Body of pancreas (tissue), 4 donors: ENCODE data around the gene NKX2-3. TPM values are rescaled to one million over a fixed set of nuclear protein-coding genes. Genes with fewer than 3 reads are reported as not detected.
A peak's percentile ranks its signal among the peaks of the same experiment; 100 is the strongest.

Experiments used
- ATAC-seq: fragments of 150-250 bp; one replicate; pipeline ENCODE4 v1.9.1; 2016
- DNase-seq, 4 donors: peaks; one replicate each; pipeline ENCODE4 v3.0.0-alpha.2; 2019
- H3K27ac ChIP-seq, 4 donors: fragments of 200-600 bp; sonication (generic); 1 replicate in 3 of 4; 2 replicates in 1 of 4; pipeline versions ENCODE4 v1.5.1 to v1.6.1; 2016 to 2019; ENCODE audit warnings: mild to moderate bottlenecking in 1 of 4, mixed read lengths in 1 of 4, moderate library complexity in 1 of 4
- H3K27me3 ChIP-seq, 2 donors: fragments of 200-600 bp; sonication (generic); one replicate each; pipeline ENCODE4 v1.6.0; 2016; ENCODE audit warnings: mild to moderate bottlenecking in 1 of 2
- H3K36me3 ChIP-seq, 2 donors: fragments of 200-600 bp; sonication (generic); replicated peaks in 1 of 2; 2 replicates each; pipeline ENCODE4 v1.5.1; 2016; ENCODE audit warnings: low read depth in 2 of 2; ENCODE audit not compliant: insufficient read depth in 1 of 2
- H3K4me1 ChIP-seq: fragments of 200-600 bp; sonication (generic); one replicate; pipeline ENCODE4 v1.6.0; 2016
- H3K4me3 ChIP-seq, 2 donors: fragments of 200-600 bp; sonication (generic); 1 replicate in 1 of 2; 2 replicates in 1 of 2; pipeline ENCODE4 v1.5.1; 2016 to 2019
- H3K9me3 ChIP-seq, 3 donors: fragments of 200-600 bp; sonication (generic); 1 replicate in 2 of 3; 2 replicates in 1 of 3; pipeline ENCODE4 v1.5.1; 2016
- CTCF ChIP-seq, 7 experiments: fragments of 450-650 bp in 4 of 7; fragments of 200-600 bp in 3 of 7; sonication (generic) in 3 of 7; IDR thresholded peaks; one replicate each; pipeline ENCODE4 v1.5.1; 2016 to 2019; ENCODE audit warnings: antibody characterized with exemption in 7 of 7
- POLR2A ChIP-seq, 3 donors: fragments of 450-650 bp; IDR thresholded peaks; one replicate each; pipeline ENCODE4 v1.6.1; 2016; ENCODE audit warnings: antibody characterized with exemption in 3 of 3, mild to moderate bottlenecking in 2 of 3
- WGBS, 2 donors: methylation state at CpG; one replicate each; pipeline ENCODE4 v1.1.5; 2017; 5-methylcytosine and 5-hydroxymethylcytosine counted together
- intact Hi-C: fragments of 100-400 bp; cut with DNase I; formaldehyde crosslinking; loops from one replicate; pipeline ENCODE4 v1.15.1; 2023
- total RNA-seq, 2 donors: library from RNA; depleted of rRNA; stranded (reverse); fragments of >200 nt; gene quantifications; one replicate each; pipeline ENCODE4 v1.1.0, GENCODE V29; 2016

Gene NKX2-3
- 1 to 10 TPM in 1 of 2 donors, not detected in 1; 2.9 TPM for total RNA-seq

GRCh38 chr10:99532687-99533495 is at the start of gene NKX2-3:
Gene NKX2-3 (plus strand): TSS chr10:99532942. CDS start chr10:99533132, 190 bp downstream.
- Histone ChIP-seq H3K27me3 (peaks cover 4 to 65% of the 10 kb centered on the region in 2 donors), H3K4me1 (peaks cover 43% of the 10 kb centered on the region), H3K36me3 (no peaks in the 10 kb centered on the region), H3K27ac (peak within 1 kb of the TSS in 3 of 4 donors; percentile 18 to 43 (median 37)), H3K9me3 (no peaks in the 10 kb centered on the region), H3K4me3 (no peak within 1 kb of the TSS)
- ATAC-seq (peak; percentile 59), DNase-seq (peak; percentile 51 to 75 (median 64))
- 5 to 7% methylated on average over 11 to 51 of the region's 51 CpGs for WGBS, 2 donors
- intact Hi-C loops: no loop called here
- TF ChIP-seq POLR2A (IDR thresholded peaks at IDR 0.05) (peak in 2 of 3 donors; percentile 37 to 40), CTCF (IDR thresholded peaks at IDR 0.05) (no peak)

GRCh38 chr10:99484626-99485581 is 47.8 kb upstream of the NKX2-3 start:
- intact Hi-C loops: no loop called here
- H3K9me3 ChIP-seq: no peaks in the 10 kb centered on the region
- no peaks in the 10 kb centered on the region for H3K4me1 ChIP-seq
- ATAC-seq (no peak), DNase-seq (peak in 1 of 4 donors; percentile 11)
- no peak overlapping the region for H3K4me3 ChIP-seq
- 54 to 58% methylated on average over 27 of the region's 27 CpGs for WGBS, 2 donors
- no peak overlapping the region for H3K27ac ChIP-seq
- H3K36me3 ChIP-seq: no peaks in the 10 kb centered on the region
- TF ChIP-seq POLR2A (IDR thresholded peaks at IDR 0.05) (no peak), CTCF (IDR thresholded peaks at IDR 0.05) (peak in 4 of 7 experiments; percentile 12 to 38 (median 28))
- H3K27me3 ChIP-seq: no peaks in the 10 kb centered on the region

GRCh38 chr10:99487125-99487807 is 45.5 kb upstream of the NKX2-3 start:
- intact Hi-C loops: no loop called here
- DNase-seq: no peak
- Histone ChIP-seq H3K27ac (no peak overlapping the region), H3K4me1 (no peaks in the 10 kb centered on the region), H3K36me3 (no peaks in the 10 kb centered on the region), H3K9me3 (no peaks in the 10 kb centered on the region), H3K4me3 (no peak overlapping the region), H3K27me3 (no peaks in the 10 kb centered on the region)
- WGBS, 2 donors: 65 to 66% methylated on average over 5 of the region's 5 CpGs
- TF ChIP-seq CTCF (IDR thresholded peaks at IDR 0.05) (no peak), POLR2A (IDR thresholded peaks at IDR 0.05) (no peak)
- ATAC-seq: no peak

DNA sequence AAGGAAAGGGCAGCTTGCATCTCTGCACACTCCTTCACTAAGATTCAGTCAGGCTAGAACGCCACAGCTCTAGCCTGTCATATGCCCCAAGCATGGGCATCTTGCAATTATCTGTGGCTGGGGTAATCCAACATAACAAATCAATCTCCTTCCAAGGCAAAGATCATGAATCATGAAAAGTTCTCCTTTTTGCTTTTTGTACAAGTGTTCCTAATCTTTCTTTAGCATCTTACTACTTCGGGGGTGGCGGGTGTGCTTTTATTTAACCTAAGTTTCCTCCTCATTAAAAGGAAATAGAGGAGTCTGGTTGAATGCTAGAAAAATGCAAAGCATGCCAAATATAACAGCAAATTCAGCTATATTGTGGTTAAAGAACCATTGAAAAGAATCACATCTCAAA is 43.5 kb upstream of the NKX2-3 start:
- Histone ChIP-seq H3K27me3 (no peaks in the 10 kb centered on the region), H3K4me1 (no peaks in the 10 kb centered on the region), H3K36me3 (no peaks in the 10 kb centered on the region), H3K27ac (no peak overlapping the region), H3K4me3 (no peak overlapping the region), H3K9me3 (no peaks in the 10 kb centered on the region)
- no peak for DNase-seq
- 54% methylated on average over 3 of the region's 3 CpGs for WGBS, 2 donors
- no peak for ATAC-seq
- intact Hi-C loops: no loop called here
- TF ChIP-seq CTCF (IDR thresholded peaks at IDR 0.05) (no peak), POLR2A (IDR thresholded peaks at IDR 0.05) (no peak)
